Kidney tubule cell (primary cell): ENCODE data around the gene LRRIQ1.
"Not testable (repeated sequence)": the region's sequence is repeated elsewhere in the genome, so short reads cannot be mapped to it uniquely, and the experiment has no call there.

Experiments
- DNase-seq: peaks from one replicate; pipeline ENCODE4 v3.0.0-alpha.2; 2018; ENCODE audit warnings: low spot score

Gene LRRIQ1

GRCh38 chr12:85036234-85036707 lies at the start of gene LRRIQ1, which contains the start of gene TSPAN19:
Gene LRRIQ1 (plus strand): TSS chr12:85036351. CDS start chr12:85038177, 1,826 bp downstream.
Gene TSPAN19 (minus strand): TSS chr12:85036277. CDS start chr12:85029946, 6,331 bp downstream.
- peak; percentile 93 for DNase-seq

- no peak for DNase-seq
Measured at GRCh38 chr12:84986586-84986985, 49.6 kb upstream of the LRRIQ1 start.

- no peak for DNase-seq
Measured at GRCh38 chr12:84994426-84994825, 41.7 kb upstream of the LRRIQ1 start.

GRCh38 chr12:84995641-84996040 lies 40.5 kb upstream of the LRRIQ1 start:
- DNase-seq: no peak

- no peak for DNase-seq
Measured at GRCh38 chr12:84996759-84997158, 39.4 kb upstream of the LRRIQ1 start.

GRCh38 chr12:84998341-84998740 lies 37.8 kb upstream of the LRRIQ1 start:
- no peak for DNase-seq

- DNase-seq: no peak
Measured at GRCh38 chr12:85000729-85001128, 35.4 kb upstream of the LRRIQ1 start.

- DNase-seq: no peak
Measured at GRCh38 chr12:85002778-85003296, 33.3 kb upstream of the LRRIQ1 start.

GRCh38 chr12:85004204-85004603 lies 31.9 kb upstream of the LRRIQ1 start:
- DNase-seq: no peak

- DNase-seq: not testable (repeated sequence)
Measured at GRCh38 chr12:85005047-85005446, 31.1 kb upstream of the LRRIQ1 start.

- no peak for DNase-seq
Measured at GRCh38 chr12:85005615-85006014, 30.5 kb upstream of the LRRIQ1 start.

- no peak for DNase-seq
Measured at GRCh38 chr12:85006206-85006605, 29.9 kb upstream of the LRRIQ1 start.

- peak; percentile 6 for DNase-seq
Measured at GRCh38 chr12:85007836-85008235, 28.3 kb upstream of the LRRIQ1 start.

GRCh38 chr12:85016413-85016812 lies 19.7 kb upstream of the LRRIQ1 start:
- DNase-seq: peak; percentile 86

GRCh38 chr12:85017133-85017532 lies 19.0 kb upstream of the LRRIQ1 start:
- DNase-seq: no peak

GRCh38 chr12:85017618-85018017 lies 18.5 kb upstream of the LRRIQ1 start:
- no peak for DNase-seq

GRCh38 chr12:85018098-85018497 lies 18.1 kb upstream of the LRRIQ1 start:
- DNase-seq: no peak

- DNase-seq: peak; percentile 40
Measured at GRCh38 chr12:85029456-85029855, 6.7 kb upstream of the LRRIQ1 start.

- peak; percentile 18 for DNase-seq
Measured at GRCh38 chr12:85036733-85037132, 582 bp downstream of the LRRIQ1 start.

GRCh38 chr12:85041395-85041794 lies 5.2 kb downstream of the LRRIQ1 start:
- no peak for DNase-seq

- DNase-seq: no peak
Measured at GRCh38 chr12:85043829-85044228, 7.7 kb downstream of the LRRIQ1 start.

- DNase-seq: peak; percentile 43
Measured at GRCh38 chr12:85057370-85057963, 21.3 kb downstream of the LRRIQ1 start.

GRCh38 chr12:85058339-85058738 lies 22.2 kb downstream of the LRRIQ1 start:
- no peak for DNase-seq

GRCh38 chr12:85059594-85059993 lies 23.4 kb downstream of the LRRIQ1 start:
- no peak for DNase-seq
